ENCODE results near the gene BCAM.

GRCh38 chr19:44794610-44795009, 14.3 kb upstream of the BCAM start:
- no peak for TF ChIP-seq CTCF (IDR thresholded peaks at IDR 0.05)
- no peak for TF ChIP-seq ZFX (IDR thresholded peaks at IDR 0.05; ENCODE audit: borderline replicate concordance)
